Measurements from ENCODE around the gene CDH12. TPM values are rescaled to one million over a fixed set of nuclear protein-coding genes. Genes with fewer than 3 reads are reported as not detected.

The CDH12 gene
- total RNA-seq, 4 donors from 2014 or later, result 0.38 to 2.8 (median 0.94) TPM

- Histone ChIP-seq H3K4me1 (no peaks in the 10 kb centered on the region), H3K27ac (no peak overlapping the region), H3K36me3 (no peaks in the 10 kb centered on the region), H3K4me3 (no peak overlapping the region), H3K27me3 (no peaks in the 10 kb centered on the region), H3K9me3 (no peaks in the 10 kb centered on the region)
- WGBS, result 45% methylated on average over 4 of the region's 4 CpGs
- no peak for TF ChIP-seq EP300 (IDR thresholded peaks at IDR 0.05)
- no peak for TF ChIP-seq POLR2A (IDR thresholded peaks at IDR 0.05)
- no peak for TF ChIP-seq POLR2AphosphoS5 (IDR thresholded peaks at IDR 0.05)
- TF ChIP-seq CTCF (IDR thresholded peaks at IDR 0.05), result no peak
- no peak for DNase-seq (ENCODE audit: low spot score in 2 of 2)
Measured at GRCh38 chr5:22496666-22497065, 356.5 kb downstream of the CDH12 start.

GRCh38 chr5:22495016-22495720 is 358.0 kb downstream of the CDH12 start:
- H3K36me3 ChIP-seq, result no peaks in the 10 kb centered on the region
- TF ChIP-seq EP300 (IDR thresholded peaks at IDR 0.05) (no peak), CTCF (IDR thresholded peaks at IDR 0.05) (no peak)
- WGBS, result 73% methylated on average over 2 of the region's 2 CpGs
- no peak overlapping the region for H3K4me3 ChIP-seq
- no peaks in the 10 kb centered on the region for H3K9me3 ChIP-seq
- no peak overlapping the region for H3K27ac ChIP-seq
- no peak for DNase-seq (ENCODE audit: low spot score in 2 of 2)
- no peaks in the 10 kb centered on the region for H3K4me1 ChIP-seq
- no peaks in the 10 kb centered on the region for H3K27me3 ChIP-seq

DNA sequence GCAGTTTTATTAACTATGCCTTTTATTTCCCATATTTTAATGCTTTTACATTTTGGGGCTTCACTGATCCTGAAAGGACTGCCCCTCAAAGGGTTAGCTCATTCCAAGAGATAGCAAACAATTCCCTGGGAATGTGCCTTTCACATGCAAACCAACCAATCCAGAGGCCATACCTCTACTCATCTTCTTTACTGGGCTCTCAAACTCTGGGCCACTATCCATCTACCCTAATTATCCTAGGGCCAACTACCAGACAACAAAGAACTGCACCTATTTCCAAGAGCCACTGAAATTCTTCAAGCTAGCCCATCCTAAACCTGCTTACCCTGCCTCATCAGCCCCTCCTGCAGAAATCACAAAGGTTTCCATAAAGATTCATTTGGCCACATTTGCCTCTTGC is 364.7 kb downstream of the CDH12 start:
- Histone ChIP-seq H3K9me3 (no peaks in the 10 kb centered on the region), H3K27me3 (no peaks in the 10 kb centered on the region), H3K27ac (no peak overlapping the region), H3K36me3 (no peaks in the 10 kb centered on the region), H3K4me3 (no peak overlapping the region), H3K4me1 (no peaks in the 10 kb centered on the region)
- TF ChIP-seq EP300 (IDR thresholded peaks at IDR 0.05), result no peak
- TF ChIP-seq POLR2A (IDR thresholded peaks at IDR 0.05), result no peak
- no peak for TF ChIP-seq POLR2AphosphoS5 (IDR thresholded peaks at IDR 0.05)
- TF ChIP-seq CTCF (IDR thresholded peaks at IDR 0.05), result no peak
- no peak for DNase-seq (ENCODE audit: low spot score in 2 of 2)

- no peaks in the 10 kb centered on the region for H3K4me1 ChIP-seq
- no peak for DNase-seq (ENCODE audit: low spot score in 2 of 2)
- no peak overlapping the region for H3K27ac ChIP-seq
- no peak for TF ChIP-seq CTCF (IDR thresholded peaks at IDR 0.05)
- TF ChIP-seq POLR2A (IDR thresholded peaks at IDR 0.05), result no peak
- no peak for TF ChIP-seq POLR2AphosphoS5 (IDR thresholded peaks at IDR 0.05)
- TF ChIP-seq EP300 (IDR thresholded peaks at IDR 0.05), result no peak
- no peaks in the 10 kb centered on the region for H3K36me3 ChIP-seq
- no peaks in the 10 kb centered on the region for H3K9me3 ChIP-seq
- WGBS, result 78% methylated on average over 5 of the region's 5 CpGs
- no peaks in the 10 kb centered on the region for H3K27me3 ChIP-seq
- H3K4me3 ChIP-seq, result no peak overlapping the region
Measured at GRCh38 chr5:22480305-22480704, 372.8 kb downstream of the CDH12 start.

GRCh38 chr5:22473886-22474285 is 379.3 kb downstream of the CDH12 start:
- TF ChIP-seq EP300 (IDR thresholded peaks at IDR 0.05) (no peak), POLR2AphosphoS5 (IDR thresholded peaks at IDR 0.05) (no peak), CTCF (IDR thresholded peaks at IDR 0.05) (no peak), POLR2A (IDR thresholded peaks at IDR 0.05) (no peak)
- H3K4me3 ChIP-seq, result no peak overlapping the region
- DNase-seq (ENCODE audit: low spot score in 2 of 2), result no peak
- H3K9me3 ChIP-seq, result no peaks in the 10 kb centered on the region
- WGBS, result 78% methylated on average over 2 of the region's 2 CpGs
- H3K4me1 ChIP-seq, result no peaks in the 10 kb centered on the region
- no peaks in the 10 kb centered on the region for H3K36me3 ChIP-seq
- no peak overlapping the region for H3K27ac ChIP-seq
- H3K27me3 ChIP-seq, result no peaks in the 10 kb centered on the region

Data from suprapubic skin (tissue), 4 donors.